GM12878 (cell line): ENCODE data around the gene RAB36. TPM values are rescaled to one million over a fixed set of nuclear protein-coding genes. Genes with fewer than 3 reads are reported as not detected.

Experiments used
- GABPA ChIP-seq: IDR thresholded peaks from 2 replicates; pipeline ENCODE4 v1.6.1; 2014; ENCODE audit warnings: antibody characterized with exemption, low read depth, mild to moderate bottlenecking, inconsistent platforms
- HCFC1 ChIP-seq: fragments of 150-350 bp; IDR thresholded peaks from 2 replicates; pipeline ENCODE4 v1.6.1; 2014; ENCODE audit warnings: low read length
- MEF2A ChIP-seq: IDR thresholded peaks from 2 replicates; pipeline ENCODE4 v1.6.1; 2011; ENCODE audit warnings: low read depth, mild to moderate bottlenecking, low read length, moderate library complexity; ENCODE audit not compliant: insufficient read depth
- NR2F1 ChIP-seq: fragments of 450-650 bp; conservative IDR thresholded peaks from 2 replicates; pipeline ENCODE4 v1.6.1; 2017; ENCODE audit warnings: mild to moderate bottlenecking
- POLR2AphosphoS5 ChIP-seq: IDR thresholded peaks from 2 replicates; pipeline ENCODE4 v1.6.1; 2011; ENCODE audit warnings: mild to moderate bottlenecking, low read length, inconsistent platforms
- SREBF1 ChIP-seq: IDR thresholded peaks from 2 replicates; pipeline ENCODE4 v1.6.1; 2012; ENCODE audit warnings: mild to moderate bottlenecking, low read length
- SUZ12 ChIP-seq: fragments of 200-600 bp; sonication (generic); IDR thresholded peaks from one replicate; pipeline ENCODE4 v1.6.1; 2018; ENCODE audit warnings: antibody characterized with exemption, mild to moderate bottlenecking; ENCODE audit not compliant: unreplicated experiment
- polyA plus RNA-seq, 11 experiments: library from polyadenylated mRNA; depleted of rRNA in 4 of 11; unstranded in 6 of 11; stranded (reverse) in 5 of 11; fragments of >200 nt; fragmentation: Nextera tagmentation in 4 of 11; fragmentation: Illumina TruSeq in 1 of 11; extraction: Ambion mirVana in 4 of 11; extraction: Trizol in 1 of 11; gene quantifications; 1 replicate in 1 of 11; 2 replicates in 10 of 11; pipeline versions ENCODE4 v1.2.1 to v1.2.3, GENCODE V29; 2011 to 2016; ENCODE audit warnings: inconsistent platforms in 2 of 11, missing spikeins in 2 of 11, low read depth in 1 of 11
- total RNA-seq, 4 experiments: library from RNA; depleted of rRNA in 3 of 4; stranded (reverse); fragments of >200 nt in 3 of 4; fragmentation: Illumina TruSeq in 1 of 4; extraction: Trizol in 1 of 4; gene quantifications; 2 replicates each; pipeline versions ENCODE4 v1.2.1 to v1.2.3, GENCODE V29; 2013 to 2021
- TF ChIP-seq, protein P1 (sequence below), 3 experiments: IDR thresholded peaks in 2 of 3; conservative IDR thresholded peaks in 1 of 3; 2 replicates each; pipeline ENCODE4 v1.5.1; 2011; ENCODE audit warnings: low read depth in 3 of 3, low read length in 3 of 3, mild to moderate bottlenecking in 3 of 3, control low read depth in 2 of 3, moderate library complexity in 2 of 3, inconsistent platforms in 1 of 3, mixed read lengths in 1 of 3; ENCODE audit not compliant: control insufficient read depth in 2 of 3, insufficient read depth in 1 of 3; ENCODE audit errors: extremely low read depth in 1 of 3
- TF ChIP-seq, protein P2 (sequence below): fragments of 450-650 bp; formaldehyde crosslinking; IDR thresholded peaks from 2 replicates; pipeline ENCODE4 v1.4.0; 2020; ENCODE audit warnings: mild to moderate bottlenecking, moderate library complexity
- TF ChIP-seq, protein P3 (sequence below): fragments of 450-650 bp; IDR thresholded peaks from 2 replicates; pipeline ENCODE4 v1.6.1; 2017; ENCODE audit warnings: antibody characterized with exemption, mild to moderate bottlenecking, moderate library complexity
- TF ChIP-seq, protein P4 (sequence below): fragments of 450-650 bp; IDR thresholded peaks from 2 replicates; pipeline ENCODE4 v1.6.1; 2017; ENCODE audit warnings: low read depth, mild to moderate bottlenecking, moderate library complexity
- TF ChIP-seq, protein P5 (sequence below): fragments of 450-650 bp; IDR thresholded peaks from 2 replicates; pipeline ENCODE4 v1.6.1; 2017; ENCODE audit warnings: mild to moderate bottlenecking, low read depth, inconsistent platforms; ENCODE audit not compliant: poor library complexity, severe bottlenecking

RAB36 gene
- total and polyA plus RNA-seq, 10 of the 15 experiments (the other 5 are each of a cell fraction or from before 2014, with no cell fraction given): 0.31 to 2.7 (median 1.1) TPM

DNA sequence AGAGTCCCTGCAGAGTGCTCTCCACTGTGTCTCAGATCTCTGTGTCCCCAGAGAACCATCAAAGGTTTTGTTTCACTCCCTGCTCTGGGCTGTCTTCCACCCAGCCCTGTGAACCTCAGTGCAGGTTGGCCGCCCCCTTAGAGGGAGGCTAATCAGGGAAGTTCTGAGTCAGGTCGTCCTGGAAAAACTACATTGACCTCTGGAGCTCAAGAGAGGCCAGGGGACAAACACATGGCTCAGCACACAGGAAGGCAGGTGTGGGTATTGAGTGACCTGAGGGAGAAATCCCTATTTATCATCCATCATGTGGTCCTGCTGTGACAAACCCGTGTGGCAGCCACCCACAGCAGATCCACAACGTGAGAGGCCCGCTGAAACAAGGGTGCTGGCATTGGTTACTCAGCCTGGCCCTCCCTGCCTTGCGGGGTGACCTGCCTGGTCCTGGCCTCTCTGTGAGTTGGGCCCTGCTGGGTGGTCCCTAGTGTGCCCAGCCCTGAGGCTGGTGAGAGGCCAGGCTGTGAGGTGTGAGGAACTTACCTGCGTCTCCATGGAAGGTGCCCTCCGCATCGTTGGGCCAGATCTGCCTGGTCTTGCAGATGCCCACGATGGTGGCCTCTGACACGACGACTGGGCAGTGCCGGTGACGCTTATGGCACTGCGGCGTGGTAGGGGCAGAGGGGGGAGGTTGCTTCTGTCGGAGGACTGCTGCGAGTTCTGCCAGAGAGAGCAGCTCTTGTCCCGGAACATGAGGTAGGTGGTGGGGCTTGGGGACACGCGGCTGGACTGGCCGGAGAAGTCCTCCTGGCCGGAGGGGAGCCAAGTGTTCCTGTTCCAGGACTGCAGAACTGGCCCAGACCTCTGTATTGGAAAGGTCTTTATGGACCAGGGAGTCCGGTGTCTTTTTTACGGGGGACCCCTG is 34.4 kb downstream of the RAB36 start (continued):
- TF ChIP-seq POLR2AphosphoS5 (no peak), GABPA (no peak), MEF2A (no peak), HCFC1 (no peak), SREBF1 (no peak), NR2F1 (peak; percentile 18; the same call in 1 of the 2 replicates), SUZ12 (no peak)
- TF ChIP-seq, protein P1, sequence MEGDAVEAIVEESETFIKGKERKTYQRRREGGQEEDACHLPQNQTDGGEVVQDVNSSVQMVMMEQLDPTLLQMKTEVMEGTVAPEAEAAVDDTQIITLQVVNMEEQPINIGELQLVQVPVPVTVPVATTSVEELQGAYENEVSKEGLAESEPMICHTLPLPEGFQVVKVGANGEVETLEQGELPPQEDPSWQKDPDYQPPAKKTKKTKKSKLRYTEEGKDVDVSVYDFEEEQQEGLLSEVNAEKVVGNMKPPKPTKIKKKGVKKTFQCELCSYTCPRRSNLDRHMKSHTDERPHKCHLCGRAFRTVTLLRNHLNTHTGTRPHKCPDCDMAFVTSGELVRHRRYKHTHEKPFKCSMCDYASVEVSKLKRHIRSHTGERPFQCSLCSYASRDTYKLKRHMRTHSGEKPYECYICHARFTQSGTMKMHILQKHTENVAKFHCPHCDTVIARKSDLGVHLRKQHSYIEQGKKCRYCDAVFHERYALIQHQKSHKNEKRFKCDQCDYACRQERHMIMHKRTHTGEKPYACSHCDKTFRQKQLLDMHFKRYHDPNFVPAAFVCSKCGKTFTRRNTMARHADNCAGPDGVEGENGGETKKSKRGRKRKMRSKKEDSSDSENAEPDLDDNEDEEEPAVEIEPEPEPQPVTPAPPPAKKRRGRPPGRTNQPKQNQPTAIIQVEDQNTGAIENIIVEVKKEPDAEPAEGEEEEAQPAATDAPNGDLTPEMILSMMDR (IDR thresholded peaks at IDR 0.05 in 2 of 3, conservative IDR thresholded peaks at IDR 0.05 in 1 of 3; ENCODE audit: control insufficient read depth in 2 of 3, extremely low read depth in 1 of 3, insufficient read depth in 1 of 3, low read depth in 3 of 3, low read length in 3 of 3): no peak
- TF ChIP-seq, protein P2, sequence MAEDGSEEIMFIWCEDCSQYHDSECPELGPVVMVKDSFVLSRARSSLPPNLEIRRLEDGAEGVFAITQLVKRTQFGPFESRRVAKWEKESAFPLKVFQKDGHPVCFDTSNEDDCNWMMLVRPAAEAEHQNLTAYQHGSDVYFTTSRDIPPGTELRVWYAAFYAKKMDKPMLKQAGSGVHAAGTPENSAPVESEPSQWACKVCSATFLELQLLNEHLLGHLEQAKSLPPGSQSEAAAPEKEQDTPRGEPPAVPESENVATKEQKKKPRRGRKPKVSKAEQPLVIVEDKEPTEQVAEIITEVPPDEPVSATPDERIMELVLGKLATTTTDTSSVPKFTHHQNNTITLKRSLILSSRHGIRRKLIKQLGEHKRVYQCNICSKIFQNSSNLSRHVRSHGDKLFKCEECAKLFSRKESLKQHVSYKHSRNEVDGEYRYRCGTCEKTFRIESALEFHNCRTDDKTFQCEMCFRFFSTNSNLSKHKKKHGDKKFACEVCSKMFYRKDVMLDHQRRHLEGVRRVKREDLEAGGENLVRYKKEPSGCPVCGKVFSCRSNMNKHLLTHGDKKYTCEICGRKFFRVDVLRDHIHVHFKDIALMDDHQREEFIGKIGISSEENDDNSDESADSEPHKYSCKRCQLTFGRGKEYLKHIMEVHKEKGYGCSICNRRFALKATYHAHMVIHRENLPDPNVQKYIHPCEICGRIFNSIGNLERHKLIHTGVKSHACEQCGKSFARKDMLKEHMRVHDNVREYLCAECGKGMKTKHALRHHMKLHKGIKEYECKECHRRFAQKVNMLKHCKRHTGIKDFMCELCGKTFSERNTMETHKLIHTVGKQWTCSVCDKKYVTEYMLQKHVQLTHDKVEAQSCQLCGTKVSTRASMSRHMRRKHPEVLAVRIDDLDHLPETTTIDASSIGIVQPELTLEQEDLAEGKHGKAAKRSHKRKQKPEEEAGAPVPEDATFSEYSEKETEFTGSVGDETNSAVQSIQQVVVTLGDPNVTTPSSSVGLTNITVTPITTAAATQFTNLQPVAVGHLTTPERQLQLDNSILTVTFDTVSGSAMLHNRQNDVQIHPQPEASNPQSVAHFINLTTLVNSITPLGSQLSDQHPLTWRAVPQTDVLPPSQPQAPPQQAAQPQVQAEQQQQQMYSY (CRISPR knock-in tag): no peak
- TF ChIP-seq, protein P3, sequence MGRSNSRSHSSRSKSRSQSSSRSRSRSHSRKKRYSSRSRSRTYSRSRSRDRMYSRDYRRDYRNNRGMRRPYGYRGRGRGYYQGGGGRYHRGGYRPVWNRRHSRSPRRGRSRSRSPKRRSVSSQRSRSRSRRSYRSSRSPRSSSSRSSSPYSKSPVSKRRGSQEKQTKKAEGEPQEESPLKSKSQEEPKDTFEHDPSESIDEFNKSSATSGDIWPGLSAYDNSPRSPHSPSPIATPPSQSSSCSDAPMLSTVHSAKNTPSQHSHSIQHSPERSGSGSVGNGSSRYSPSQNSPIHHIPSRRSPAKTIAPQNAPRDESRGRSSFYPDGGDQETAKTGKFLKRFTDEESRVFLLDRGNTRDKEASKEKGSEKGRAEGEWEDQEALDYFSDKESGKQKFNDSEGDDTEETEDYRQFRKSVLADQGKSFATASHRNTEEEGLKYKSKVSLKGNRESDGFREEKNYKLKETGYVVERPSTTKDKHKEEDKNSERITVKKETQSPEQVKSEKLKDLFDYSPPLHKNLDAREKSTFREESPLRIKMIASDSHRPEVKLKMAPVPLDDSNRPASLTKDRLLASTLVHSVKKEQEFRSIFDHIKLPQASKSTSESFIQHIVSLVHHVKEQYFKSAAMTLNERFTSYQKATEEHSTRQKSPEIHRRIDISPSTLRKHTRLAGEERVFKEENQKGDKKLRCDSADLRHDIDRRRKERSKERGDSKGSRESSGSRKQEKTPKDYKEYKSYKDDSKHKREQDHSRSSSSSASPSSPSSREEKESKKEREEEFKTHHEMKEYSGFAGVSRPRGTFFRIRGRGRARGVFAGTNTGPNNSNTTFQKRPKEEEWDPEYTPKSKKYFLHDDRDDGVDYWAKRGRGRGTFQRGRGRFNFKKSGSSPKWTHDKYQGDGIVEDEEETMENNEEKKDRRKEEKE: no peak
- TF ChIP-seq, protein P4, sequence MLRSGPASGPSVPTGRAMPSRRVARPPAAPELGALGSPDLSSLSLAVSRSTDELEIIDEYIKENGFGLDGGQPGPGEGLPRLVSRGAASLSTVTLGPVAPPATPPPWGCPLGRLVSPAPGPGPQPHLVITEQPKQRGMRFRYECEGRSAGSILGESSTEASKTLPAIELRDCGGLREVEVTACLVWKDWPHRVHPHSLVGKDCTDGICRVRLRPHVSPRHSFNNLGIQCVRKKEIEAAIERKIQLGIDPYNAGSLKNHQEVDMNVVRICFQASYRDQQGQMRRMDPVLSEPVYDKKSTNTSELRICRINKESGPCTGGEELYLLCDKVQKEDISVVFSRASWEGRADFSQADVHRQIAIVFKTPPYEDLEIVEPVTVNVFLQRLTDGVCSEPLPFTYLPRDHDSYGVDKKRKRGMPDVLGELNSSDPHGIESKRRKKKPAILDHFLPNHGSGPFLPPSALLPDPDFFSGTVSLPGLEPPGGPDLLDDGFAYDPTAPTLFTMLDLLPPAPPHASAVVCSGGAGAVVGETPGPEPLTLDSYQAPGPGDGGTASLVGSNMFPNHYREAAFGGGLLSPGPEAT: no peak
- TF ChIP-seq, protein P5, sequence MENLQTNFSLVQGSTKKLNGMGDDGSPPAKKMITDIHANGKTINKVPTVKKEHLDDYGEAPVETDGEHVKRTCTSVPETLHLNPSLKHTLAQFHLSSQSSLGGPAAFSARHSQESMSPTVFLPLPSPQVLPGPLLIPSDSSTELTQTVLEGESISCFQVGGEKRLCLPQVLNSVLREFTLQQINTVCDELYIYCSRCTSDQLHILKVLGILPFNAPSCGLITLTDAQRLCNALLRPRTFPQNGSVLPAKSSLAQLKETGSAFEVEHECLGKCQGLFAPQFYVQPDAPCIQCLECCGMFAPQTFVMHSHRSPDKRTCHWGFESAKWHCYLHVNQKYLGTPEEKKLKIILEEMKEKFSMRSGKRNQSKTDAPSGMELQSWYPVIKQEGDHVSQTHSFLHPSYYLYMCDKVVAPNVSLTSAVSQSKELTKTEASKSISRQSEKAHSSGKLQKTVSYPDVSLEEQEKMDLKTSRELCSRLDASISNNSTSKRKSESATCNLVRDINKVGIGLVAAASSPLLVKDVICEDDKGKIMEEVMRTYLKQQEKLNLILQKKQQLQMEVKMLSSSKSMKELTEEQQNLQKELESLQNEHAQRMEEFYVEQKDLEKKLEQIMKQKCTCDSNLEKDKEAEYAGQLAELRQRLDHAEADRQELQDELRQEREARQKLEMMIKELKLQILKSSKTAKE: no peak
